Activated CD8-positive, alpha-beta T cell treated with anti-CD3 and anti-CD28 coated beads for 36 hours (primary cell): Measurements from ENCODE around the gene SUPV3L1. TPM values are rescaled to one million over a fixed set of nuclear protein-coding genes. Genes with fewer than 3 reads are reported as not detected.
"Not testable (repeated sequence)": the region's sequence is repeated elsewhere in the genome, so short reads cannot be mapped to it uniquely, and the experiment has no call there.

Source experiments
- ATAC-seq: fragments of 200-7000 bp; cut with Tn5 transposase; one replicate; pipeline ENCODE4 v1.10.0; 2021; ENCODE audit warnings: mild to moderate bottlenecking, moderate library complexity
- CTCF ChIA-PET: fragments of 350-600 bp; sonication (Branson Sonifier 250); formaldehyde crosslinking; loops from one replicate; lab custom pipeline; 2021; ENCODE audit warnings: antibody characterized with exemption; lab: Charles Lee
- POLR2A ChIA-PET: fragments of 350-600 bp; sonication (Branson Sonifier 250); formaldehyde crosslinking; loops from one replicate; lab custom pipeline; 2021; ENCODE audit warnings: antibody characterized with exemption; lab: Charles Lee
- DNase-seq: peaks from one replicate; pipeline ENCODE4 v3.0.0-alpha.2; 2020
- H3K27ac Mint-ChIP-seq: one replicate; pipeline ENCODE4 v1.8.0; 2021; ENCODE audit warnings: mild to moderate bottlenecking, mixed read lengths
- H3K27me3 Mint-ChIP-seq: one replicate; pipeline ENCODE4 v1.8.0; 2021; ENCODE audit warnings: mixed read lengths
- H3K36me3 Mint-ChIP-seq: one replicate; pipeline ENCODE4 v1.8.0; 2021; ENCODE audit warnings: low read depth, mixed read lengths
- H3K4me1 Mint-ChIP-seq: one replicate; pipeline ENCODE4 v1.8.0; 2021; ENCODE audit warnings: low read depth, mixed read lengths
- H3K4me3 Mint-ChIP-seq: one replicate; pipeline ENCODE4 v1.8.0; 2021; ENCODE audit warnings: mild to moderate bottlenecking, moderate library complexity, mixed read lengths
- H3K9me3 Mint-ChIP-seq: one replicate; pipeline ENCODE4 v1.8.0; 2021; ENCODE audit warnings: mixed read lengths
- CTCF ChIP-seq: fragments of 200-600 bp; IDR thresholded peaks from one replicate; pipeline ENCODE4 v1.8.0; 2022; ENCODE audit warnings: antibody characterized with exemption, mild to moderate bottlenecking
- intact Hi-C: fragments of 100-400 bp; cut with micrococcal nuclease; formaldehyde crosslinking; loops from one replicate; pipeline ENCODE4 v1.10.0; 2022
- total RNA-seq, 2 experiments: library from RNA; stranded (reverse); gene quantifications; one replicate each; pipeline ENCODE4 v1.2.3, GENCODE V29; 2021

SUPV3L1 gene
- total RNA-seq, 2 experiments from 2014 or later, result 37.6 to 42.7 TPM

DNA sequence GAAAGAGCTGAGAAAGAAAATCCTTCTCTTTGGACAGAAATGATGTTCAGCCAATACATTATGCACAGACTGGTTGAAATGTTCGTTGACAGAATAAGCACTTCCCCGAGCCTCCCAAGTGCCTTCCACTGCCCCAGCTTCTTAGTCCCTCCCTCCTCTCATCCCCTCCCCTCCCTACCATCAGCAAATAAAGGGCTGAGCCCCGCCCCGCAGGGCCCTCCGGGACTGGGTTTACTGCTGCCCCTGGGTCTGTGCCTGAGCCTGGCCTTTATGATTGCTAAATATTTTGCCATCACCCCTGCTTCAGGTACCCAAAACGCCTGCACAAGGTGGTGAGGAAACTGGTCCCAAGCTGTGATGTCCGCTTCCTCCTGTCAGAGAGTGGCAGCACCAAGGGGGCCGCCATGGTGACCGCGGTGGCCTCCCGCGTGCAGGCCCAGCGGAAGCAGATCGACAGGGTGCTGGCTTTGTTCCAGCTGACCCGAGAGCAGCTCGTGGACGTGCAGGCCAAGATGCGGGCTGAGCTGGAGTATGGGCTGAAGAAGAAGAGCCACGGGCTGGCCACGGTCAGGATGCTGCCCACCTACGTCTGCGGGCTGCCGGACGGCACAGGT lies 68.2 kb downstream of the SUPV3L1 start:
- no peak for TF ChIP-seq CTCF
- no peak for DNase-seq
- ChIA-PET POLR2A (interaction anchor here (1.0 kb wide), 1 partner anchor 105 kb away, joined by 4 read pairs; no protein-coding TSS in a partner anchor), CTCF (no interaction called here)
- no peaks in the 10 kb centered on the region for H3K4me1 Mint-ChIP-seq
- ATAC-seq, result no peak
- H3K9me3 Mint-ChIP-seq, result no peaks in the 10 kb centered on the region
- H3K36me3 Mint-ChIP-seq, result no peaks in the 10 kb centered on the region
- no peaks in the 10 kb centered on the region for H3K27me3 Mint-ChIP-seq
- no peak overlapping the region for H3K4me3 Mint-ChIP-seq
- intact Hi-C loops, result no loop called here
- no peak overlapping the region for H3K27ac Mint-ChIP-seq

DNA sequence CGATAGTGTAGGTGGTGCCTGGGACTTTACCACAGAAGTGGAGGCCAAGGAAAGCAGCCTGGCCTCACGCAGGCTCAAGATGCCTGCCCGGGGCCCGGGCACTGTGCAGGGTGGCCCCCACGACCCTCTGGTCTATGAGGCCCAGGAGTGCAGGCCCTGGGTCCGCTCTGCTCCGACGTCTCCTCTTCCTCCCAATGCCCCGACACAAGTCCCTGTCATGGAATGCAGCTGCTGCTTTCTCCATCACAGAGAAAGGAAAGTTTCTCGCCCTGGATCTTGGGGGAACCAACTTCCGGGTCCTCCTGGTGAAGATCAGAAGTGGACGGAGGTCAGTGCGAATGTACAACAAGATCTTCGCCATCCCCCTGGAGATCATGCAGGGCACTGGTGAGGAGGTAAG lies 70.0 kb downstream of the SUPV3L1 start:
- POLR2A ChIA-PET, result no interaction called here
- H3K9me3 Mint-ChIP-seq, result no peaks in the 10 kb centered on the region
- no peak for TF ChIP-seq CTCF
- H3K4me1 Mint-ChIP-seq, result no peaks in the 10 kb centered on the region
- DNase-seq (no peak), ATAC-seq (no peak)
- no peaks in the 10 kb centered on the region for H3K36me3 Mint-ChIP-seq
- no peak overlapping the region for H3K4me3 Mint-ChIP-seq
- intact Hi-C loops, result no loop called here
- H3K27me3 Mint-ChIP-seq, result no peaks in the 10 kb centered on the region
- H3K27ac Mint-ChIP-seq, result no peak overlapping the region
- CTCF ChIA-PET, result no interaction called here

DNA sequence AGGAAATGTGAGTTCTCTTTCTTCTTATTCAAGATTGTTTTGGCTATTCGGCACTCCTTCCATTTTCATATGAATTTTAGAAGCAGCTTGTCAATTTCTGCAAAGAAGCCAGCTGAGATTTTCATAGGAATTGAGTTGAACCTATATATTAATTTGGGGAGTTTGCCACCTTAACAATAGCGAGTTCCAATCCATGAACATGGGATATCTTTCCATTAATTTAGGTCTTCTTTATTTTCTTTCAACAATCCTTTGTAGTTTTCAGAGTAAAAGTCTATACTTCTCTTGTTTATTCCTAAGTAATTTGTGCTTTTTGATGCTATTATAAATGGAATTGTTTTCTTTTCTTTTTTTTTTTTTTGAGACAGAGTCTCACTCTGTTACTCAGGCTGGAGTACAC lies 71.4 kb downstream of the SUPV3L1 start:
- H3K4me1 Mint-ChIP-seq, H3K4me3 Mint-ChIP-seq: not testable (repeated sequence)
- CTCF ChIA-PET, result interaction anchor here (1.3 kb wide), 1 partner anchor 256 kb away, joined by 3 read pairs; no protein-coding TSS in a partner anchor

GRCh38 chr10:69253171-69253570 lies 73.1 kb downstream of the SUPV3L1 start:
- H3K27ac Mint-ChIP-seq, result no peak overlapping the region
- ChIA-PET POLR2A (interaction anchor here (0.5 to 1.1 kb wide), 3 partner anchors 39 to 198 kb away, joined by 3 read pairs; no protein-coding TSS in a partner anchor), CTCF (no interaction called here)
- H3K27me3 Mint-ChIP-seq, result no peaks in the 10 kb centered on the region
- H3K36me3 Mint-ChIP-seq, result no peaks in the 10 kb centered on the region
- intact Hi-C loops, result no loop called here
- no peaks in the 10 kb centered on the region for H3K4me1 Mint-ChIP-seq
- TF ChIP-seq CTCF, result no peak
- no peaks in the 10 kb centered on the region for H3K9me3 Mint-ChIP-seq
- H3K4me3 Mint-ChIP-seq, result no peak overlapping the region
- ATAC-seq (no peak), DNase-seq (no peak)

More for the DNA sequence above, 71.4 kb downstream of the SUPV3L1 start:
- H3K27me3 Mint-ChIP-seq, POLR2A ChIA-PET, ATAC-seq, H3K36me3 Mint-ChIP-seq, DNase-seq, H3K9me3 Mint-ChIP-seq, H3K27ac Mint-ChIP-seq, intact Hi-C loops: not testable (repeated sequence)

- ATAC-seq (no peak), DNase-seq (no peak)
- Mint-ChIP-seq H3K4me3 (no peak overlapping the region), H3K9me3 (no peaks in the 10 kb centered on the region), H3K27ac (no peak overlapping the region), H3K36me3 (no peaks in the 10 kb centered on the region), H3K27me3 (no peaks in the 10 kb centered on the region), H3K4me1 (no peaks in the 10 kb centered on the region)
- intact Hi-C loops, result no loop called here
- ChIA-PET CTCF (interaction anchor here (1.3 kb wide), 1 partner anchor 13 kb away, joined by 3 read pairs; no protein-coding TSS in a partner anchor), POLR2A (no interaction called here)
- no peak for TF ChIP-seq CTCF
Observed at GRCh38 chr10:69254877-69255276, 74.8 kb downstream of the SUPV3L1 start.

Other genes with a start within 250 kb of the SUPV3L1 start
- 100 to 1,000 TPM; 192 to 194 TPM for gene DDX21, start 224.1 kb upstream of the SUPV3L1 start, total RNA-seq
- gene KIFBP, start 191.4 kb upstream of the SUPV3L1 start, total RNA-seq, result 10 to 100 TPM in 1 of 2 experiments, 1 to 10 TPM in 1; 9.7 to 10.9 TPM
- 100 to 1,000 TPM; 279 to 292 TPM for gene SRGN, start 92.1 kb upstream of the SUPV3L1 start, total RNA-seq
- gene VPS26A, start 56.1 kb upstream of the SUPV3L1 start, total RNA-seq, result 10 to 100 TPM; 33.1 to 34.5 TPM
- gene HKDC1, start 40.1 kb downstream of the SUPV3L1 start, total RNA-seq, result under 1 TPM in 1 of 2 experiments, not detected in 1; 0.40 TPM
- gene HK1, start 98.3 kb downstream of the SUPV3L1 start, total RNA-seq, result 100 to 1,000 TPM; 314 to 325 TPM
- not detected for gene TACR2, start 236.7 kb downstream of the SUPV3L1 start, total RNA-seq